Progenitor cell of endocrine pancreas (in vitro differentiated cells): ENCODE results near the gene FAM210B. TPM values are rescaled to one million over a fixed set of nuclear protein-coding genes. Genes with fewer than 3 reads are reported as not detected.

Source experiments
- DNase-seq: peaks from one replicate; pipeline ENCODE4 v3.0.0; 2021; ENCODE audit warnings: low spot score; ENCODE audit not compliant: unreplicated experiment
- H3K27ac Mint-ChIP-seq: 2 replicates; pipeline ENCODE4 v1.8.0; 2021; ENCODE audit warnings: mild to moderate bottlenecking, moderate library complexity, mixed read lengths
- H3K27me3 Mint-ChIP-seq: 2 replicates; pipeline ENCODE4 v1.8.0; 2021; ENCODE audit warnings: mixed read lengths
- H3K36me3 Mint-ChIP-seq: 2 replicates; pipeline ENCODE4 v1.8.0; 2022; ENCODE audit warnings: mixed read lengths; ENCODE audit not compliant: insufficient read depth
- H3K4me1 Mint-ChIP-seq: 2 replicates; pipeline ENCODE4 v1.8.0; 2021; ENCODE audit warnings: low read depth, mixed read lengths
- H3K4me3 Mint-ChIP-seq: 2 replicates; pipeline ENCODE4 v1.8.0; 2021; ENCODE audit warnings: low read depth, mild to moderate bottlenecking, moderate library complexity, mixed read lengths
- H3K9me3 Mint-ChIP-seq: 2 replicates; pipeline ENCODE4 v1.8.0; 2021; ENCODE audit warnings: low read depth, mixed read lengths
- total RNA-seq: library from RNA; stranded (reverse); gene quantifications from 2 replicates; pipeline ENCODE4 v1.2.1, GENCODE V29; 2021
- TF ChIP-seq, protein P1 (sequence below): fragments of 200-600 bp; sonication (generic); IDR thresholded peaks from one replicate; pipeline ENCODE4 v1.5.0; 2021; ENCODE audit warnings: antibody characterized with exemption, mild to moderate bottlenecking; ENCODE audit not compliant: unreplicated experiment

FAM210B gene
- total RNA-seq, 1 donor from 2014 or later, result 60.3 TPM

DNA sequence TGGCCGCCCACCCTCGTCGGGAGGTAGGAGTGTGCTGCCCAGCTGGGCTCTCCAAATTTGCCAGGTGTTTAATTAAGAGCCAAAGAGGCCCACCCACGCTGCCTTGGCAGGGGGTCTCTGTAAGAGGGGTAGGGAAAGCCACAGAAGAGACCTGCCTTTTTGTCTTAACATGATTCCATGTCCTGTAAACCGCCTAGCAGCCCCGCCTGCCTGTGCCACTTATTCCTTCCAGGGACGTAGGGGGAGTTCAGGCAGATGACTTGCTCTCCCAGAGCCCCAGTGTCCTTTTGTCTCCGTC is 2.1 kb downstream of the FAM210B start:
- no peak for DNase-seq
- H3K27me3 Mint-ChIP-seq, result peaks cover 2% of the 10 kb centered on the region
- peak overlapping the region; percentile 47 for H3K27ac Mint-ChIP-seq
- H3K9me3 Mint-ChIP-seq, result no peaks in the 10 kb centered on the region
- TF ChIP-seq, protein P1, sequence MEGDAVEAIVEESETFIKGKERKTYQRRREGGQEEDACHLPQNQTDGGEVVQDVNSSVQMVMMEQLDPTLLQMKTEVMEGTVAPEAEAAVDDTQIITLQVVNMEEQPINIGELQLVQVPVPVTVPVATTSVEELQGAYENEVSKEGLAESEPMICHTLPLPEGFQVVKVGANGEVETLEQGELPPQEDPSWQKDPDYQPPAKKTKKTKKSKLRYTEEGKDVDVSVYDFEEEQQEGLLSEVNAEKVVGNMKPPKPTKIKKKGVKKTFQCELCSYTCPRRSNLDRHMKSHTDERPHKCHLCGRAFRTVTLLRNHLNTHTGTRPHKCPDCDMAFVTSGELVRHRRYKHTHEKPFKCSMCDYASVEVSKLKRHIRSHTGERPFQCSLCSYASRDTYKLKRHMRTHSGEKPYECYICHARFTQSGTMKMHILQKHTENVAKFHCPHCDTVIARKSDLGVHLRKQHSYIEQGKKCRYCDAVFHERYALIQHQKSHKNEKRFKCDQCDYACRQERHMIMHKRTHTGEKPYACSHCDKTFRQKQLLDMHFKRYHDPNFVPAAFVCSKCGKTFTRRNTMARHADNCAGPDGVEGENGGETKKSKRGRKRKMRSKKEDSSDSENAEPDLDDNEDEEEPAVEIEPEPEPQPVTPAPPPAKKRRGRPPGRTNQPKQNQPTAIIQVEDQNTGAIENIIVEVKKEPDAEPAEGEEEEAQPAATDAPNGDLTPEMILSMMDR, result no peak
- peak overlapping the region; percentile 90 for H3K4me3 Mint-ChIP-seq
- H3K36me3 Mint-ChIP-seq, result peaks cover 6% of the 10 kb centered on the region
- H3K4me1 Mint-ChIP-seq, result peaks cover 12% of the 10 kb centered on the region

DNA sequence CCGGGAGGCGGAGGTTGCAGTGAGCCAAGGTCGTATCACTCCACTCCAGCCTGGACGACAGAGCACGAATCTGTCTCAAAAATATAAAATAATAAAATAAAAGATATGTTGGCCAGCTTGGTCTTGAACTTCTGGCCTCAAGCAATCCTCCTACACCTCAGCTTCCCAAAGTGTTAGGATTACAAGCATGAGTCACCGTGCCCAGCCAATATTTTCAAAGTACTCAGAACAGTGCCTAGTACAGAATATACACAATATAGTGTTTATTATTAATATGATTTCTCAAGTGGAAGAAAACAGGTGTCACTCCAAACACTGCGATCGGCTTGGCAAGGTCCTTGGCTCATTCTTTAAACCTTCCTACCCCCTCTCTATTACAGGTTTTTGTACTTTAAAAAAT is 3.1 kb downstream of the FAM210B start:
- H3K4me3 Mint-ChIP-seq, result no peak overlapping the region
- H3K27ac Mint-ChIP-seq, result no peak overlapping the region
- DNase-seq, result no peak
- no peaks in the 10 kb centered on the region for H3K27me3 Mint-ChIP-seq
- H3K4me1 Mint-ChIP-seq, result peaks cover 12% of the 10 kb centered on the region
- peaks cover 12% of the 10 kb centered on the region for H3K36me3 Mint-ChIP-seq
- H3K9me3 Mint-ChIP-seq, result no peaks in the 10 kb centered on the region
- TF ChIP-seq, protein P1, result no peak

DNA sequence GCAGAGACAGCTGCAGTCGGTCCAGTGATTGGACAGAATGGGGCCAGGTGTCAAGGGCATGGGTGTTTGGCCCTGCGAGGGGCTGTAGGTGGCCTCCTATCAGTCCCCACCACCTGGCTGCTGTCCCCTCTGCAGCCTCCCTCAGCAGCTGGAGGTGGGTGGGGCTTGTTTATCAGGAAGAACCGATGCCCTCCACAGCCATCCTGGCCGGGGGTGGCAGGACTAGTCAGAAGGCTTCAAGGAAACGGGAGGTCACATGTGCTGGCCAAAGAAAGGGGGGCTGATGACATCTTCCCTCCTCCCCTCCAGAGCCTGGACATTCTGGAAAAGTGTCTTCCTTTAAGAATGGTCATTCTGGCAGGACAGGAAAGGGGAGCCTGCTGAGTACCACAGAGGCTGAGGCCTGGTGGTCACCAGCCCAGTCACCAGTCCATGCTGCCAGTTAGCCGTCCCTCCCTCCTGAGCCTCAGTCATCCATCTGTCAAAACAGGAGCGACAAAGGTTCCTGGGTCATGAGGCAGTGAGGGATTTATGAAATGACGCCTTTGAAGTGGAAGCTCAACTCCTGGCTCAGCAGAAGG is 4.1 kb downstream of the FAM210B start:
- no peaks in the 10 kb centered on the region for H3K9me3 Mint-ChIP-seq

DNA sequence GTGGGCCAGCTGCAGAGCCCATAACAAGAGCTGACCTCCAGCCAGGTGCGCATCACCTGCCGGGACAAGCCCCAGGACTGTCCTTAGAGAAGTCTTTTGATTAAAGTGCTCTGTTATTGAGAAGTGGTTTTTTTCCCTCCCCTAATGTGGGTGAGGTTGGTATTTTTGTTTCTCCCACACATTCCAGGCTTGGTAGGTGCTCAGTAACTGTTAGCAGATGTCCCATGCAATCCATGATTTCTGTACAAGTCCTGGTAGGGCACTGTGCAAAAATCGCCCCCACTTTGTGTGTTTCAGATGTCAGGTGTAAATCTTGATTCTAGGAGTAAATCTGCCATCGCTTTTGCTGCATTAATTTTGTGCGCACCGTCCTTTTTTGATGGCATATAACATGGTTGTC is 4.7 kb downstream of the FAM210B start:
- peaks cover 12% of the 10 kb centered on the region for H3K4me1 Mint-ChIP-seq
- TF ChIP-seq, protein P1, result no peak
- H3K36me3 Mint-ChIP-seq, result peaks cover 12% of the 10 kb centered on the region
- H3K27ac Mint-ChIP-seq, result no peak overlapping the region
- H3K27me3 Mint-ChIP-seq, result no peaks in the 10 kb centered on the region
- no peak overlapping the region for H3K4me3 Mint-ChIP-seq
- H3K9me3 Mint-ChIP-seq, result no peaks in the 10 kb centered on the region
- DNase-seq, result no peak

More for the DNA sequence above, 4.1 kb downstream of the FAM210B start:
- Mint-ChIP-seq H3K4me3 (no peak overlapping the region), H3K36me3 (peaks cover 12% of the 10 kb centered on the region), H3K27me3 (no peaks in the 10 kb centered on the region), H3K4me1 (peaks cover 12% of the 10 kb centered on the region), H3K27ac (no peak overlapping the region)
- no peak for DNase-seq
- TF ChIP-seq, protein P1, result no peak

DNA sequence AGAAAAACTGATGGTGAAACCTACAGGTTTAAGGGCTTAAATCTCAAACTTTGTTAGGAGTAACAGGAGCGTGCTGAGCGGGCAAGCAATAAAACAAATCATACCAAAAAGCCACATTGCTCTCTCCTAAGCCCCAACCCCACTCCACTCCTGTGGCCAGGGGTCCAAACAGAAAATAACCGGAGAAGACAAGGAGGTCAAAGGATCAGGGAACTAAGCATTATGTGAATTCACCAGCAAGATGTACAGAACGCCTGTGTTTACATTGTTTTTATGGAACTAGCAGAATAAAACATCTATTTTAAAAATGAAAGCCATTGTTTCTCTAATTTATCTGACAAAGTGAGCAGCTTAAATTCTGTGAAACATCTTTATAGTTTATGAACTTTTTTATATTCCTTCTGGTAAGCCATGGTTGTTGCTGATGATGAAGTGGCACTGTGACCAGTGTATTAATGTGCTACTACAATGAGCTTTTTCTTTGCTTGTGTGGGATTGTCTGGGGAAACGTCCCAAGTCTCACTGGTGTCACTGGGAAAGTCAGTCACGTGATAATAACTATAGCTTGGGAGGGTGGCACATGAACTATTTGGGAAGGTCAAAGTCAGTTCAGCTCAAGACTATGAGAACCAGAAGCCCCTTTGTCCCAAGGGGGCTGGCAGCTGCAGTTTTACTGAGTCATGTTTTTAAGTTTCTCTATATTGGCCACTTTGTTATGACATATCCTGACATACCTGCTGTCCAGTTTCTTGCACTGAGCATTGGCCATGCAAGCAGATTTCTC is 9.8 kb downstream of the FAM210B start:
- DNase-seq, result no peak
- H3K27me3 Mint-ChIP-seq, result no peaks in the 10 kb centered on the region
- no peaks in the 10 kb centered on the region for H3K9me3 Mint-ChIP-seq
- no peaks in the 10 kb centered on the region for H3K4me1 Mint-ChIP-seq
- H3K27ac Mint-ChIP-seq, result peak overlapping the region; percentile 51
- peaks cover 16% of the 10 kb centered on the region for H3K36me3 Mint-ChIP-seq
- no peak overlapping the region for H3K4me3 Mint-ChIP-seq
- TF ChIP-seq, protein P1, result no peak
